Neuronal stem cell (in vitro differentiated cells): ENCODE measurements around the gene ZNF793. TPM values are rescaled to one million over a fixed set of nuclear protein-coding genes. Genes with fewer than 3 reads are reported as not detected.

Experiments used
- DNase-seq: peaks from one replicate; pipeline ENCODE4 v3.0.0-alpha.2; 2013; ENCODE audit warnings: low spot score
- H2AFZ ChIP-seq: one replicate; pipeline ENCODE4 v1.6.1; 2013; ENCODE audit warnings: mild to moderate bottlenecking, low read length, inconsistent platforms
- H2AK5ac ChIP-seq: 2 replicates; pipeline ENCODE4 v1.6.1; 2013; ENCODE audit warnings: low read depth, mild to moderate bottlenecking, inconsistent platforms, low read length, moderate library complexity, mixed read lengths
- H2BK120ac ChIP-seq: 2 replicates; pipeline ENCODE4 v1.6.1; 2013; ENCODE audit warnings: low read depth, mild to moderate bottlenecking, inconsistent platforms, low read length, moderate library complexity, mixed read lengths
- H2BK12ac ChIP-seq: one replicate; pipeline ENCODE4 v1.6.1; 2013; ENCODE audit warnings: low read length, inconsistent platforms
- H2BK15ac ChIP-seq: 2 replicates; pipeline ENCODE4 v1.6.1; 2013; ENCODE audit warnings: mild to moderate bottlenecking, low read length, inconsistent platforms, mixed read lengths
- H2BK5ac ChIP-seq: one replicate; pipeline ENCODE4 v1.6.1; 2013; ENCODE audit warnings: inconsistent platforms, mild to moderate bottlenecking, low read length, moderate library complexity
- H3K14ac ChIP-seq: one replicate; pipeline ENCODE4 v1.6.1; 2013; ENCODE audit warnings: low read length, inconsistent platforms
- H3K18ac ChIP-seq: 2 replicates; pipeline ENCODE4 v1.6.1; 2013; ENCODE audit warnings: low read length, inconsistent platforms
- H3K23ac ChIP-seq: 2 replicates; pipeline ENCODE4 v1.6.1; 2013; ENCODE audit warnings: low read depth, mild to moderate bottlenecking, mixed read lengths, low read length, inconsistent platforms; ENCODE audit not compliant: poor library complexity
- H3K27ac ChIP-seq: replicated peaks from 3 replicates; pipeline ENCODE4 v1.5.1; 2013; ENCODE audit warnings: low read length, inconsistent platforms
- H3K27me3 ChIP-seq, 3 experiments: 2 replicates each; pipeline ENCODE4 v1.6.1; 2013; ENCODE audit warnings: low read length in 3 of 3, mild to moderate bottlenecking in 2 of 3, inconsistent platforms in 1 of 3, low read depth in 1 of 3, mixed read lengths in 1 of 3, moderate library complexity in 1 of 3; ENCODE audit not compliant: control insufficient read depth in 3 of 3, insufficient read depth in 3 of 3
- H3K36me3 ChIP-seq, 2 donors: replicated peaks in 1 of 2; 2 replicates each; pipeline ENCODE4 v1.6.1; 2013; ENCODE audit warnings: low read length in 2 of 2; ENCODE audit not compliant: control insufficient read depth in 2 of 2, insufficient read depth in 2 of 2
- H3K4ac ChIP-seq: 2 replicates; pipeline ENCODE4 v1.6.1; 2013; ENCODE audit warnings: inconsistent platforms, mild to moderate bottlenecking, low read length, moderate library complexity
- H3K4me1 ChIP-seq, 2 donors: 1 replicate in 1 of 2; 2 replicates in 1 of 2; pipeline ENCODE4 v1.6.1; 2013; ENCODE audit warnings: low read length in 2 of 2, low read depth in 1 of 2; ENCODE audit not compliant: control insufficient read depth in 2 of 2, insufficient read depth in 1 of 2
- H3K4me2 ChIP-seq: one replicate; pipeline ENCODE4 v1.6.1; 2013; ENCODE audit warnings: mild to moderate bottlenecking, low read length, inconsistent platforms; ENCODE audit not compliant: insufficient read depth, poor library complexity, severe bottlenecking
- H3K4me3 ChIP-seq, 2 donors: 2 replicates each; pipeline ENCODE4 v1.5.1; 2013; ENCODE audit warnings: low read length in 2 of 2, mild to moderate bottlenecking in 2 of 2, inconsistent platforms in 1 of 2, moderate library complexity in 1 of 2
- H3K79me1 ChIP-seq: one replicate; pipeline ENCODE4 v1.6.1; 2013; ENCODE audit warnings: low read depth, mild to moderate bottlenecking, inconsistent platforms, low read length, moderate library complexity
- H3K9ac ChIP-seq: one replicate; pipeline ENCODE4 v1.6.1; 2013; ENCODE audit warnings: mild to moderate bottlenecking, low read depth, low read length, inconsistent platforms; ENCODE audit not compliant: poor library complexity
- H3K9me3 ChIP-seq, 2 donors: replicated peaks in 1 of 2; 2 replicates each; pipeline versions ENCODE3 to v1.6.1; 2013; ENCODE audit warnings: low read length in 2 of 2, mild to moderate bottlenecking in 2 of 2, inconsistent platforms in 1 of 2, low read depth in 1 of 2, mixed read lengths in 1 of 2, moderate library complexity in 1 of 2; ENCODE audit not compliant: control insufficient read depth in 2 of 2, insufficient read depth in 1 of 2
- H4K8ac ChIP-seq: one replicate; pipeline ENCODE4 v1.6.1; 2013; ENCODE audit warnings: low read depth, mild to moderate bottlenecking, inconsistent platforms, low read length, moderate library complexity
- H4K91ac ChIP-seq: one replicate; pipeline ENCODE4 v1.6.1; 2013; ENCODE audit warnings: low read length, low read depth, mild to moderate bottlenecking, inconsistent platforms; ENCODE audit not compliant: poor library complexity
- WGBS, 2 donors: extraction: QIAGEN DNeasy Blood & Tissue Kit; methylation state at CpG; one replicate each; pipeline ENCODE4 v1.1.7; 2013; ENCODE audit warnings: missing lambda C conversion rate in 2 of 2, mixed read lengths in 1 of 2; ENCODE audit not compliant: insufficient read length in 2 of 2, insufficient replicate concordance in 1 of 2; ENCODE audit errors: extremely low coverage in 2 of 2; 5-methylcytosine and 5-hydroxymethylcytosine counted together
- polyA plus RNA-seq, 2 experiments: library from polyadenylated mRNA; stranded (reverse); fragments of 200-250 nt; gene quantifications; one replicate each; pipeline ENCODE4 v1.2.3, GENCODE V29; 2013

The ZNF793 gene
- polyA plus RNA-seq (2013, experiment 1 of 2): 8.9 TPM
- 9.4 TPM for polyA plus RNA-seq (2013, experiment 2 of 2)

DNA sequence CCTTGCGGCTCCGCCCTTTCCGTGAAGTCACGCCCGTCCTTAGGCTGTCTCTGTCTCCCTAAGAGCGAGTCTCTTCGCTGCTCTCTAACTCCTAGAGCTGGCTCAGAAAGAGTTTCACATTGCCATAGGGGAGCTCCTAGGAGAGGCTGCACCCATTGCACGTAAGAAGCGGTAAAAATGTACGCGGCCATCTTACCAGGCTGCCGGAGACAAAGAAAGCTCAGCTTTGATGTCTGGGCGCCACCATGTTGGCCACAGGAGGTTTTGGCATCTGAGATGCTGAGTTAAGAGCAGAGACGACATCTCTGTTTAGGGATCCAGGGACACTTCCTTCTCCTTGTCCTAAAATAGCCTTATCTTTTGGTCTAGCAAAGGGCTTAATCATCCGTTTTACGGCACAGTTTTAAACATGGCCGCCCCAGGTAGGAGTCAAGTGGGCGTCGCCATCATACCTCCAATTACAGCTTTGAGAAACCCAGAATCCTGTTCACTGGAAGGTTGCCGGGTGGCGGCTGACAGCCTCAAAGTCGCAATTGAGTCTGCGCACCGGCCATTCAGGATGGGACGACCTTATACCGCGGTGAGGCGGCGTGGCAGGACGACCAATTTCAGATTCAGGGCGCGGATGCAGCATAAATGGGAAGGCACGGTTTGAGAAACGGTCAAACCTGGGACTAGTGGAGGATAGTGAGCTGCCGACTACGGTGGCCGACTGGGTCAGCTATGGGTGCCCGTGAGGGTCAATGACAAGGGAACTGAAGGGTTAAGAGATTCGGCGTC, at the start of gene ZNF793:
Gene ZNF793 (plus strand): TSS at position 553 of the 780 bp plus-strand sequence. CDS start 16,501 bp downstream, outside the sequence.
- H3K9me3 ChIP-seq: peaks cover 4 to 52% of the 10 kb centered on the region in 2 donors
- H3K14ac ChIP-seq: no peak within 1 kb of the TSS
- peak within 1 kb of the TSS; percentile 91 for H2AFZ ChIP-seq
- peak within 1 kb of the TSS; percentile 88 for H3K18ac ChIP-seq
- H4K8ac ChIP-seq: no peak within 1 kb of the TSS
- peak within 1 kb of the TSS; percentile 85 for H3K9ac ChIP-seq
- H3K27me3 ChIP-seq: no peaks in the 10 kb centered on the region
- no peak within 1 kb of the TSS for H4K91ac ChIP-seq
- H2BK15ac ChIP-seq: no peak within 1 kb of the TSS
- no peaks in the 10 kb centered on the region for H3K79me1 ChIP-seq
- H3K4me1 ChIP-seq: peaks cover 0 to 5% of the 10 kb centered on the region in 2 donors
- no peak within 1 kb of the TSS for H3K23ac ChIP-seq
- H3K4me3 ChIP-seq: peak within 1 kb of the TSS; percentile 59 to 87
- H2BK5ac ChIP-seq: peak within 1 kb of the TSS; percentile 25
- no peak within 1 kb of the TSS for H2BK120ac ChIP-seq
- peak; percentile 74 for DNase-seq
- WGBS, 2 donors: no CpG with 5 or more reads among the region's 40 CpGs
- H2BK12ac ChIP-seq: no peak within 1 kb of the TSS
- peak within 1 kb of the TSS; percentile 88 for H3K27ac ChIP-seq
- peak within 1 kb of the TSS; percentile 64 for H3K4me2 ChIP-seq
- H3K4ac ChIP-seq: no peak within 1 kb of the TSS
- H2AK5ac ChIP-seq: no peak within 1 kb of the TSS
- peaks cover 4 to 36% of the 10 kb centered on the region in 2 donors for H3K36me3 ChIP-seq

GRCh38 chr19:37466277-37466797, 40.4 kb upstream of the ZNF793 start:
- H3K18ac ChIP-seq: no peak overlapping the region
- no peaks in the 10 kb centered on the region for H3K27me3 ChIP-seq
- H3K4me1 ChIP-seq: peaks cover 0 to 2% of the 10 kb centered on the region in 2 donors
- H2BK5ac ChIP-seq: peak overlapping the region; percentile 90
- no peak for DNase-seq
- WGBS, 2 donors: 100% methylated on average over 1 of the region's 25 CpGs; no CpG with 5 or more reads in 1 of the 2 donors
- peaks cover 12 to 60% of the 10 kb centered on the region in 2 donors for H3K9me3 ChIP-seq
- peak overlapping the region; percentile 90 for H3K9ac ChIP-seq
- no peak overlapping the region for H2BK120ac ChIP-seq
- H2BK12ac ChIP-seq: no peak overlapping the region
- no peak overlapping the region for H3K14ac ChIP-seq
- H3K4me3 ChIP-seq: peak overlapping the region; percentile 62 to 88
- peaks cover 8 to 49% of the 10 kb centered on the region in 2 donors for H3K36me3 ChIP-seq
- no peak overlapping the region for H3K4ac ChIP-seq
- no peak overlapping the region for H4K91ac ChIP-seq
- H3K79me1 ChIP-seq: peaks cover 4% of the 10 kb centered on the region
- H2BK15ac ChIP-seq: no peak overlapping the region
- peak overlapping the region; percentile 29 for H3K23ac ChIP-seq
- H3K4me2 ChIP-seq: peak overlapping the region; percentile 54
- H4K8ac ChIP-seq: no peak overlapping the region
- H2AK5ac ChIP-seq: no peak overlapping the region
- no peak overlapping the region for H3K27ac ChIP-seq
- peak overlapping the region; percentile 98 for H2AFZ ChIP-seq

- peak within 1 kb of the TSS; percentile 97 for H3K18ac ChIP-seq
- H3K4me3 ChIP-seq: peak within 1 kb of the TSS; percentile 62 to 88
- no peak within 1 kb of the TSS for H4K91ac ChIP-seq
- peak within 1 kb of the TSS; percentile 35 for H2BK15ac ChIP-seq
- peaks cover 4% of the 10 kb centered on the region for H3K79me1 ChIP-seq
- no peak within 1 kb of the TSS for H4K8ac ChIP-seq
- peak within 1 kb of the TSS; percentile 86 for H3K27ac ChIP-seq
- H3K9ac ChIP-seq: peak within 1 kb of the TSS; percentile 90
- H2BK5ac ChIP-seq: peak within 1 kb of the TSS; percentile 90
- no peaks in the 10 kb centered on the region for H3K27me3 ChIP-seq
- H3K23ac ChIP-seq: peak within 1 kb of the TSS; percentile 29
- H3K9me3 ChIP-seq: peaks cover 13 to 60% of the 10 kb centered on the region in 2 donors
- DNase-seq: peak; percentile 87
- no peak within 1 kb of the TSS for H2BK12ac ChIP-seq
- H3K4me1 ChIP-seq: peaks cover 0 to 2% of the 10 kb centered on the region in 2 donors
- peaks cover 8 to 49% of the 10 kb centered on the region in 2 donors for H3K36me3 ChIP-seq
- peak within 1 kb of the TSS; percentile 74 for H3K4me2 ChIP-seq
- no CpG with 5 or more reads among the region's 62 CpGs for WGBS, 2 donors
- H3K14ac ChIP-seq: no peak within 1 kb of the TSS
- no peak within 1 kb of the TSS for H2AK5ac ChIP-seq
- no peak within 1 kb of the TSS for H2BK120ac ChIP-seq
- H3K4ac ChIP-seq: no peak within 1 kb of the TSS
- peak within 1 kb of the TSS; percentile 98 for H2AFZ ChIP-seq
Observed at GRCh38 chr19:37466798-37467607, 39.7 kb upstream of the ZNF793 start, which contains the start of gene ZNF569. ZNF569 (minus strand) TSS chr19:37467444; CDS start chr19:37444921, 22,523 bp downstream.
